Astrocyte of the cerebellum (primary cell): ENCODE measurements around the gene SLC37A1.

Experiments
- DNase-seq: peaks from one replicate; pipeline ENCODE4 v3.0.0-alpha.2; 2011; ENCODE audit warnings: low read depth
- H3K4me3 ChIP-seq: 2 replicates; pipeline ENCODE4 v1.5.1; 2011; ENCODE audit warnings: mild to moderate bottlenecking, low read depth, low read length, moderate library complexity
- CTCF ChIP-seq: IDR thresholded peaks from 2 replicates; pipeline ENCODE4 v1.5.1; 2012; ENCODE audit warnings: low read length, low read depth, moderate library complexity, mild to moderate bottlenecking; ENCODE audit errors: missing control alignments
- in situ Hi-C: cut with HindIII; loops from 2 replicates; pipeline ENCODE4 v1.10.0; 2017; ENCODE audit warnings: low sequenced_read_pairs

Gene SLC37A1

GRCh38 chr21:42539342-42539741 lies 25.7 kb downstream of the SLC37A1 start:
- no peak overlapping the region for H3K4me3 ChIP-seq
- in situ Hi-C loops: no loop called here
- TF ChIP-seq CTCF: no peak
- no peak for DNase-seq

GRCh38 chr21:42539931-42540343 lies 26.3 kb downstream of the SLC37A1 start:
- TF ChIP-seq CTCF: no peak
- H3K4me3 ChIP-seq: no peak overlapping the region
- DNase-seq: no peak
- in situ Hi-C loops: no loop called here

GRCh38 chr21:42540396-42540795 lies 26.7 kb downstream of the SLC37A1 start:
- H3K4me3 ChIP-seq: no peak overlapping the region
- in situ Hi-C loops: no loop called here
- no peak for DNase-seq
- TF ChIP-seq CTCF: no peak

- H3K4me3 ChIP-seq: no peak overlapping the region
- in situ Hi-C loops: no loop called here
- no peak for DNase-seq
- no peak for TF ChIP-seq CTCF
Observed at GRCh38 chr21:42541174-42541573, 27.5 kb downstream of the SLC37A1 start.

- no peak overlapping the region for H3K4me3 ChIP-seq
- TF ChIP-seq CTCF: no peak
- in situ Hi-C loops: no loop called here
- DNase-seq: no peak
Observed at GRCh38 chr21:42541618-42542017, 28.0 kb downstream of the SLC37A1 start.

GRCh38 chr21:42542196-42542595 lies 28.5 kb downstream of the SLC37A1 start:
- in situ Hi-C loops: no loop called here
- DNase-seq: no peak
- TF ChIP-seq CTCF: no peak
- no peak overlapping the region for H3K4me3 ChIP-seq

GRCh38 chr21:42542596-42542995 lies 28.9 kb downstream of the SLC37A1 start:
- in situ Hi-C loops: no loop called here

More at GRCh38 chr21:42542596-42542995, 28.9 kb downstream of the SLC37A1 start:
- no peak for TF ChIP-seq CTCF
- H3K4me3 ChIP-seq: no peak overlapping the region
- DNase-seq: no peak
